ENCODE results near the gene RNF130. TPM values are rescaled to one million over a fixed set of nuclear protein-coding genes. Genes with fewer than 3 reads are reported as not detected.

The RNF130 gene
- total RNA-seq, 1 donor from 2014 or later: 54.8 TPM

GRCh38 chr5:180085837-180086236 lies 14.3 kb upstream of the RNF130 start:
- no peak for DNase-seq (ENCODE audit: low spot score)

GRCh38 chr5:180084638-180085561 lies 13.3 kb upstream of the RNF130 start:
- DNase-seq (ENCODE audit: low spot score): peak; percentile 84

DNA sequence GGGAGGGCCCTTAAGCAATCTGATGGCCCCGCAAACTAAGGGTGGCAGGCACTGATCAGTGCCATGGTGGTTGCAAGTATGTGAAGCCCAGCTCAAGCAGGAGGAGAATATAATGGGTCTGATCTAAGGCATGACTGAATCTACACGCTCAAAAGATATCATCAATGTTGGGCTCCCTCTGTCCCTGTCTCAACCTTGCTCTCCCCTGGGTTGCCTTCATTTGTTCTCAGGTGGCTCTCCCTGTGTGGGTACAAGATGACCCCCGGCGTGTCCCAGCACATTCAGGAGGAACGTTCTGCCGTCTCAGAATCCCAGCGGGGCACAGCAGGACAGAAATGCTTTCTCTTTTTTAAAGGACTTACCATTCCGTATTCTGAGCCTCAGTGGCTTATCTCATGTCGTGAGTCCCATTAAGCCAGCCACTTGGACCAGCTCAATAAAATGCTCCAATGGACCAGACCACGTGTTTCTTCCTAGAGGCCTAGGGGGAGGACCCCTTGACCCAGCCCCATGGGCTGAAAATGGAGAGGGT lies 12.0 kb upstream of the RNF130 start:
- DNase-seq (ENCODE audit: low spot score): no peak

- DNase-seq (ENCODE audit: low spot score): no peak
These were observed 11.3 kb upstream of the RNF130 start for GRCh38 chr5:180082633-180083420.

- no peak for DNase-seq (ENCODE audit: low spot score)
These were observed 9.9 kb upstream of the RNF130 start for GRCh38 chr5:180081481-180081880.

GRCh38 chr5:180080486-180081280 lies 9.1 kb upstream of the RNF130 start:
- DNase-seq (ENCODE audit: low spot score): no peak

DNA sequence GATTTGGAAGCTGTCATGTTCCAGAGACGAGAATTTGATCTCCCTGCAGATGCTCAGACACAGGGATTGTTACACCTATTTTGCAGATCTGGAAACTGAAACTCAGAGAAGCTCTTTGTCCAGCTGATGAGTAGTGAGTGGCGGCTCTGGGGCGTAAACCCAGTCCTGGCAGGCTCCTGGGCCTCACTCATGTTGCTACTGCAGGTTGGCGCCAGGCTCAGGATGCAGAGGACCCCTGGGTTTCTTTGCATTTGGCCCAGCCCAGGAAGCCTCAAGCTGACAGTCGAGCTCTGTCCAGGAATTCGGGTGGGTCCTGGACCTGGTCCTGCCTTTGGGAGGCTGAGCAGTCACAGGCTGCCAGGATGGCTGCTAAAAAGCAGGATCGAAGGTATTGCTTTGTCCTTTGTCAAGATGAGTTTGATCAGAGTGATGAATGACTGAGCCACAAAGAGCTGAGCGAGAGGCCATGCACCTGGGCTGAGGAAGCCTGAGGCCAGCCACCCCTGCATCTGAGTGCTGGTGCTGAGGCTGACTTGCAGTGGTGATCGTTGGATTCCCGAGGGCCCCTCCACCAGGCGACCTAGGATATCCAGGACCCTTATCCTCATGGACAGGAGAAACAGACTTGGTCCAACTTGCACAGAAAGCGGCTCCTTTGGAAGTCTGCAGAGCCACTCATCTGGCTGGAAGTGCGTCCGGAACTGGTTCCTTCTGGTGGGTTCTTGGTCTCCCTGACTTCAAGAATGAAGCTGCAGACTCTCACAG lies 8.3 kb upstream of the RNF130 start:
- no peak for DNase-seq (ENCODE audit: low spot score)

GRCh38 chr5:180078348-180078747 lies 6.8 kb upstream of the RNF130 start:
- no peak for DNase-seq (ENCODE audit: low spot score)

GRCh38 chr5:180077594-180078284 lies 6.2 kb upstream of the RNF130 start:
- DNase-seq (ENCODE audit: low spot score): no peak

DNA sequence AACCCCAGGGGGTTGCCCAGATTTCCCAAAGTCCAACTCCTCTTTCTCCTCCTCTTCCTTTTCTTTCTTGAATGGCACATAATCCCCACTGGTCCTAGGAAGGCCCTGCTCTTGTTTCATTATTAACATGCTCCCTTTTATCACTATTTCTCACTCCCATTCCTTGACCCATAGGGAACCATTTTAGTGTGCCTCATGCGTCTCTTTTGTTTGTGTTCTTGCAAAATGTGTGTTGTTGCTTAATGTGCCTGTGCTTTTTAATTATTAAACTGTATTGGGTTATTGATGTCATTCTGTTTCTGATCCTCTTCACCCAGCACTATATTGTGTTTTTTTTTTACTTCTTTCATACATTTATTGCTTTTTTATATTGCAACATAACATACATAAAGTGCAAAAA lies 4.1 kb upstream of the RNF130 start:
- DNase-seq (ENCODE audit: low spot score): no peak

DNA sequence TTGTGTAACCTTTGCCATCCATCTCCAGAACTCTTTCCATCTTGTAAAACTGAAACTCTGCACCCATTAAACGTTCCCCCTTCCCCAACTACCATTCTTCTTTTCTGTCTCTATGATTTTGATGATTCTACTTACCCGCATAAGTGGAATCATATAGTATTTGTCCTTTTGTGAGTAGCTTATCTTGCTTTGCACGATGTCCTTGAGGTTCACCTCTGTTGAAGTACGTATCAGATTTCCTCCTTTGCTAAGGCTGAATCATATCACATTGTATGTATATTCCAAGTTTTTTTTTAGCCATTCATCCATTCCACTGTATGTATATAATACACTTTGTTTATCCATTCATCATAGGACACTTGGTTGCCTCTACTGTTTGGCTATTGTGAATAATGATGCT lies 2.9 kb upstream of the RNF130 start:
- no peak for DNase-seq (ENCODE audit: low spot score)

DNA sequence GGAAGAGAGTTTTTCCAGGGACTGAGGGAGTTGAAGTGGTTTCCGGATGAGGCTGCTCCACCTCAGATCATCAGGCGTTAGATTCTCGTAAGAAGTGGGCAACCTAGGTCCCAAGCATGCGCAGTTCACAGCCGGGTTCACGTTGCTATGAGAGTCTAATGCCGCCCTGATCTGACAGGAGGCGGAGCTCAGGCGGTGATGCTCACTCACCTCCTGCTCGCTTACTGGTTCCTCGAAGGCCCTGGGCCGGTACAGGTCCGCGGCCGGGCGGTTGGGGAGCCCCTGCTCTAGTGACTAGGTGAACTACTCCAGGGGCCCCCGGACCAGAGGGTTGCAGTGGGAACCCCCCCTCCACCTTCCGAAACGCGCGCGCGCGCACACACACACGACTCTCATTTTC lies 997 bp upstream of the RNF130 start:
- DNase-seq (ENCODE audit: low spot score): no peak

DNA sequence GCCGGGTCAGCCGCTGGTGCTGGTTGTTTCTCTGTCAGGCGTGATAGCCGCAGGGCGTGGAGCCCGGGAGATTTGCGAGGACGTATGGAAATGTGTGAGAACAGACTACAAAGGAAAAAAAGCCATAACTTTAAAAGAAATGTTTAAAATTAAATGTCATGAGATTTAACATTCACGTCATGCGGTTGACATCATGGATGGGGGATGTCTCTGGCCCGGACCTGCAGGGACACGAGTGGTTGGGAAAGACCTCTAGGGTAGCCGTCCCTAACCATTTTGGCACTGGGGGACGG lies 643 bp upstream of the RNF130 start:
- no peak for DNase-seq (ENCODE audit: low spot score)

GRCh38 chr5:180070756-180071530 lies 616 bp downstream of the RNF130 start:
- no peak for DNase-seq (ENCODE audit: low spot score)

GRCh38 chr5:180069589-180070247 lies 1.8 kb downstream of the RNF130 start:
- no peak for DNase-seq (ENCODE audit: low spot score)

GRCh38 chr5:180068519-180069090 lies 3.0 kb downstream of the RNF130 start:
- DNase-seq (ENCODE audit: low spot score): no peak

GRCh38 chr5:180067986-180068385 lies 3.6 kb downstream of the RNF130 start:
- DNase-seq (ENCODE audit: low spot score): no peak

- no peak for DNase-seq (ENCODE audit: low spot score)
These were observed 11.4 kb downstream of the RNF130 start for GRCh38 chr5:180060192-180060591.

- DNase-seq (ENCODE audit: low spot score): no peak
These were observed 12.2 kb downstream of the RNF130 start for GRCh38 chr5:180059326-180059725.
